Left lung (tissue), 10 donors: ENCODE data around the gene ZNF146. TPM values are rescaled to one million over a fixed set of nuclear protein-coding genes. Genes with fewer than 3 reads are reported as not detected.

ENCODE experiments used
- ATAC-seq: fragments of 200-7000 bp; cut with Tn5 transposase; one replicate; pipeline ENCODE4 v1.9.1; 2020; ENCODE audit warnings: moderate library complexity
- DNase-seq, 4 donors: peaks; one replicate each; pipeline ENCODE4 v3.0.0-alpha.2; 2013 to 2020
- H3K27ac ChIP-seq, 2 donors: fragments of 200-600 bp; sonication (generic) in 1 of 2; one replicate each; pipeline versions ENCODE4 v1.5.0 to v1.8.0; 2020 to 2021
- H3K27me3 ChIP-seq, 2 donors: fragments of 200-600 bp; sonication (generic) in 1 of 2; one replicate each; pipeline versions ENCODE4 v1.5.0 to v1.8.0; 2020 to 2021
- H3K36me3 ChIP-seq, 2 donors: fragments of 200-600 bp; sonication (generic) in 1 of 2; one replicate each; pipeline versions ENCODE4 v1.5.0 to v1.8.0; 2020 to 2021
- H3K4me1 ChIP-seq, 2 donors: fragments of 200-600 bp; one replicate each; pipeline ENCODE4 v1.8.0; 2021
- H3K4me3 ChIP-seq, 2 donors: fragments of 200-600 bp; sonication (generic) in 1 of 2; one replicate each; pipeline versions ENCODE4 v1.5.0 to v1.8.0; 2020 to 2021; ENCODE audit warnings: mild to moderate bottlenecking in 1 of 2
- H3K9me3 ChIP-seq, 2 donors: fragments of 200-600 bp; sonication (generic) in 1 of 2; one replicate each; pipeline versions ENCODE4 v1.5.0 to v1.8.0; 2020 to 2021
- CTCF ChIP-seq, 2 donors: fragments of 200-600 bp; sonication (generic) in 1 of 2; IDR thresholded peaks; one replicate each; pipeline versions ENCODE4 v1.5.0 to v1.8.0; 2021; ENCODE audit warnings: antibody characterized with exemption in 2 of 2
- intact Hi-C, 2 donors: fragments of 100-400 bp; cut with DNase I; formaldehyde crosslinking; loops; one replicate each; pipeline versions ENCODE4 v1.11.2 to v1.14.2; 2022
- polyA plus RNA-seq, 6 donors: library from polyadenylated mRNA; unstranded; fragments of 120-200 nt; gene quantifications; one replicate each; pipeline ENCODE4 v1.2.1, GENCODE V29; 2013; ENCODE audit not compliant: insufficient read length in 6 of 6
- total RNA-seq, 2 donors: library from RNA; stranded (reverse); fragmentation: NEBNext Ultra II Directional; extraction: Animal tissue kit (Norgen Biotek cat#: 25700); gene quantifications; one replicate each; pipeline ENCODE4 v1.2.1, GENCODE V29; 2021
- donor health status: DM: no; HTN: yes; CAD: no.
- donor health status: DM: no; HTN: no; CAD: no.

ZNF146 gene
- total and polyA plus RNA-seq, 8 donors = 42.8 to 140 (median 117) TPM

GRCh38 chr19:36203293-36203692 is 11.6 kb upstream of the ZNF146 start:
- Histone ChIP-seq H3K4me3 (no peak overlapping the region), H3K27me3 (no peaks in the 10 kb centered on the region)
- ATAC-seq = no peak

GRCh38 chr19:36207605-36208252 is 7.2 kb upstream of the ZNF146 start:
- DNase-seq (no peak), ATAC-seq (no peak)
- H3K4me1 ChIP-seq = no peaks in the 10 kb centered on the region
- intact Hi-C loops = no loop called here
- H3K9me3 ChIP-seq = no peaks in the 10 kb centered on the region
- no peak for TF ChIP-seq CTCF (IDR thresholded peaks at IDR 0.05)
- no peak overlapping the region for H3K4me3 ChIP-seq
- H3K36me3 ChIP-seq = peaks cover 0 to 2% of the 10 kb centered on the region in 2 donors
- H3K27ac ChIP-seq = no peak overlapping the region
- no peaks in the 10 kb centered on the region for H3K27me3 ChIP-seq

More at GRCh38 chr19:36203293-36203692, 11.6 kb upstream of the ZNF146 start:
- H3K36me3 ChIP-seq = peaks cover 0 to 13% of the 10 kb centered on the region in 2 donors
- no peak overlapping the region for H3K27ac ChIP-seq
- intact Hi-C loops = no loop called here
- no peak for TF ChIP-seq CTCF (IDR thresholded peaks at IDR 0.05)
- DNase-seq = no peak
- H3K4me1 ChIP-seq = no peaks in the 10 kb centered on the region
- no peaks in the 10 kb centered on the region for H3K9me3 ChIP-seq

- Histone ChIP-seq H3K36me3 (no peaks in the 10 kb centered on the region), H3K4me1 (peaks cover 0 to 8% of the 10 kb centered on the region in 2 donors), H3K9me3 (no peaks in the 10 kb centered on the region), H3K27ac (no peak overlapping the region), H3K4me3 (no peak overlapping the region), H3K27me3 (no peaks in the 10 kb centered on the region)
- ATAC-seq = no peak
- no peak for TF ChIP-seq CTCF (IDR thresholded peaks at IDR 0.05)
- no peak for DNase-seq
- intact Hi-C loops = no loop called here
Observed at GRCh38 chr19:36209372-36209771, 5.5 kb upstream of the ZNF146 start.

- Histone ChIP-seq H3K9me3 (no peaks in the 10 kb centered on the region), H3K4me1 (peaks cover 0 to 8% of the 10 kb centered on the region in 2 donors), H3K27me3 (no peaks in the 10 kb centered on the region), H3K36me3 (no peaks in the 10 kb centered on the region), H3K4me3 (no peak overlapping the region), H3K27ac (no peak overlapping the region)
- intact Hi-C loops = no loop called here
- ATAC-seq (no peak), DNase-seq (no peak)
- TF ChIP-seq CTCF (IDR thresholded peaks at IDR 0.05) = no peak
Observed at GRCh38 chr19:36210497-36210896, 4.4 kb upstream of the ZNF146 start.

- Histone ChIP-seq H3K27me3 (no peaks in the 10 kb centered on the region), H3K9me3 (no peaks in the 10 kb centered on the region), H3K4me3 (no peak overlapping the region), H3K27ac (no peak overlapping the region), H3K4me1 (peaks cover 4 to 32% of the 10 kb centered on the region in 2 donors), H3K36me3 (no peaks in the 10 kb centered on the region)
- ATAC-seq (no peak), DNase-seq (no peak)
- TF ChIP-seq CTCF (IDR thresholded peaks at IDR 0.05) = no peak
- intact Hi-C loops = no loop called here
Observed at GRCh38 chr19:36212895-36213294, 2.0 kb upstream of the ZNF146 start.
